GM12878 (cell line): ENCODE data around the gene HSP90AA1. TPM values are rescaled to one million over a fixed set of nuclear protein-coding genes. Genes with fewer than 3 reads are reported as not detected.

Source experiments
- ASH2L ChIP-seq: fragments of 300-600, 200-600 bp; sonication (generic); IDR thresholded peaks from 2 replicates; pipeline ENCODE4 v1.6.1; 2017; ENCODE audit warnings: low read depth, mild to moderate bottlenecking, borderline replicate concordance
- BACH1 ChIP-seq: fragments of 450-650 bp; IDR thresholded peaks from 2 replicates; pipeline ENCODE4 v1.6.1; 2017; ENCODE audit warnings: mild to moderate bottlenecking, borderline replicate concordance
- BMI1 ChIP-seq: fragments of 450-650 bp; IDR thresholded peaks from 2 replicates; pipeline ENCODE4 v1.6.1; 2016; ENCODE audit warnings: mild to moderate bottlenecking, moderate library complexity, borderline replicate concordance
- CBFB ChIP-seq: IDR thresholded peaks from 2 replicates; pipeline ENCODE4 v1.6.1; 2016; ENCODE audit warnings: antibody characterized with exemption, low read depth
- CHD1 ChIP-seq: IDR thresholded peaks from 2 replicates; pipeline ENCODE4 v1.6.1; 2012; ENCODE audit warnings: low read depth, low read length, improper control_type of control experiment
- CREM ChIP-seq: IDR thresholded peaks from 2 replicates; pipeline ENCODE4 v1.6.1; 2014; ENCODE audit warnings: antibody characterized with exemption, low read depth
- E2F4 ChIP-seq: IDR thresholded peaks from 2 replicates; pipeline ENCODE4 v1.6.1; 2012; ENCODE audit warnings: low read depth, low read length, improper control_type of control experiment
- EED ChIP-seq: sonication (generic); IDR thresholded peaks from 2 replicates; pipeline ENCODE4 v1.6.1; 2016; ENCODE audit warnings: antibody characterized with exemption, low read depth
- EP300 ChIP-seq, 2 experiments: fragments of 150-350 bp in 1 of 2; IDR thresholded peaks; 2 replicates each; pipeline ENCODE4 v1.6.1; 2011 to 2012; ENCODE audit warnings: low read depth in 2 of 2, low read length in 2 of 2, borderline replicate concordance in 1 of 2, improper control_type of control experiment in 1 of 2, inconsistent platforms in 1 of 2; ENCODE audit not compliant: control insufficient read depth in 1 of 2
- MTA2 ChIP-seq: fragments of 450-650 bp; IDR thresholded peaks from 2 replicates; pipeline ENCODE4 v1.6.1; 2016; ENCODE audit warnings: low read depth, mild to moderate bottlenecking, moderate library complexity
- MYC ChIP-seq: IDR thresholded peaks from 2 replicates; pipeline ENCODE4 v1.6.1; 2011; ENCODE audit warnings: mild to moderate bottlenecking, low read length, moderate library complexity, inconsistent platforms; ENCODE audit not compliant: insufficient read depth, insufficient replicate concordance, insufficient read length, severe bottlenecking
- NR2C1 ChIP-seq: fragments of 450-650 bp; IDR thresholded peaks from 2 replicates; pipeline ENCODE4 v1.6.1; 2017; ENCODE audit warnings: antibody characterized with exemption, mild to moderate bottlenecking, moderate library complexity
- PML ChIP-seq: IDR thresholded peaks from 2 replicates; pipeline ENCODE4 v1.6.1; 2012; ENCODE audit warnings: low read length, inconsistent platforms
- POLR2AphosphoS5 ChIP-seq: IDR thresholded peaks from 2 replicates; pipeline ENCODE4 v1.6.1; 2011; ENCODE audit warnings: mild to moderate bottlenecking, low read length, inconsistent platforms
- SMAD5 ChIP-seq: IDR thresholded peaks from 2 replicates; pipeline ENCODE4 v1.6.1; 2016; ENCODE audit warnings: antibody characterized with exemption, low read depth
- SRF ChIP-seq, 2 experiments: IDR thresholded peaks; 2 replicates each; pipeline ENCODE4 v1.6.1; 2011; ENCODE audit warnings: low read depth in 2 of 2, low read length in 2 of 2, mild to moderate bottlenecking in 1 of 2, moderate library complexity in 1 of 2
- TCF12 ChIP-seq: IDR thresholded peaks from 2 replicates; pipeline ENCODE4 v1.6.1; 2011; ENCODE audit warnings: low read depth, mild to moderate bottlenecking, low read length
- TCF3 ChIP-seq: IDR thresholded peaks from 2 replicates; pipeline ENCODE4 v1.6.1; 2012; ENCODE audit warnings: low read depth, mild to moderate bottlenecking, low read length, borderline replicate concordance; ENCODE audit not compliant: insufficient read depth
- ZNF217 ChIP-seq: fragments of 450-650 bp; IDR thresholded peaks from 2 replicates; pipeline ENCODE4 v1.6.1; 2017; ENCODE audit warnings: antibody characterized with exemption, mild to moderate bottlenecking
- polyA plus RNA-seq, 11 experiments: library from polyadenylated mRNA; depleted of rRNA in 4 of 11; unstranded in 6 of 11; stranded (reverse) in 5 of 11; fragments of >200 nt; fragmentation: Nextera tagmentation in 4 of 11; fragmentation: Illumina TruSeq in 1 of 11; extraction: Ambion mirVana in 4 of 11; extraction: Trizol in 1 of 11; gene quantifications; 1 replicate in 1 of 11; 2 replicates in 10 of 11; pipeline versions ENCODE4 v1.2.1 to v1.2.3, GENCODE V29; 2011 to 2016; ENCODE audit warnings: inconsistent platforms in 2 of 11, missing spikeins in 2 of 11, low read depth in 1 of 11
- total RNA-seq, 4 experiments: library from RNA; depleted of rRNA in 3 of 4; stranded (reverse); fragments of >200 nt in 3 of 4; fragmentation: Illumina TruSeq in 1 of 4; extraction: Trizol in 1 of 4; gene quantifications; 2 replicates each; pipeline versions ENCODE4 v1.2.1 to v1.2.3, GENCODE V29; 2013 to 2021
- TF ChIP-seq, protein P1 (sequence below), 3 experiments: IDR thresholded peaks in 2 of 3; conservative IDR thresholded peaks in 1 of 3; 2 replicates each; pipeline ENCODE4 v1.5.1; 2011; ENCODE audit warnings: low read depth in 3 of 3, low read length in 3 of 3, mild to moderate bottlenecking in 3 of 3, control low read depth in 2 of 3, moderate library complexity in 2 of 3, inconsistent platforms in 1 of 3, mixed read lengths in 1 of 3; ENCODE audit not compliant: control insufficient read depth in 2 of 3, insufficient read depth in 1 of 3; ENCODE audit errors: extremely low read depth in 1 of 3
- TF ChIP-seq, protein P2 (sequence below): fragments of 450-650 bp; formaldehyde crosslinking; IDR thresholded peaks from 2 replicates; pipeline ENCODE4 v1.5.0; 2022; ENCODE audit warnings: mild to moderate bottlenecking, missing genetic modification characterization
- TF ChIP-seq, protein P3 (sequence below): fragments of 450-650 bp; IDR thresholded peaks from 2 replicates; pipeline ENCODE4 v1.6.1; 2016; ENCODE audit warnings: mild to moderate bottlenecking

Gene HSP90AA1
- total and polyA plus RNA-seq, 10 of the 15 experiments (the other 5 are each of a cell fraction or from before 2014, with no cell fraction given): 262 to 1,315 (median 635) TPM

DNA sequence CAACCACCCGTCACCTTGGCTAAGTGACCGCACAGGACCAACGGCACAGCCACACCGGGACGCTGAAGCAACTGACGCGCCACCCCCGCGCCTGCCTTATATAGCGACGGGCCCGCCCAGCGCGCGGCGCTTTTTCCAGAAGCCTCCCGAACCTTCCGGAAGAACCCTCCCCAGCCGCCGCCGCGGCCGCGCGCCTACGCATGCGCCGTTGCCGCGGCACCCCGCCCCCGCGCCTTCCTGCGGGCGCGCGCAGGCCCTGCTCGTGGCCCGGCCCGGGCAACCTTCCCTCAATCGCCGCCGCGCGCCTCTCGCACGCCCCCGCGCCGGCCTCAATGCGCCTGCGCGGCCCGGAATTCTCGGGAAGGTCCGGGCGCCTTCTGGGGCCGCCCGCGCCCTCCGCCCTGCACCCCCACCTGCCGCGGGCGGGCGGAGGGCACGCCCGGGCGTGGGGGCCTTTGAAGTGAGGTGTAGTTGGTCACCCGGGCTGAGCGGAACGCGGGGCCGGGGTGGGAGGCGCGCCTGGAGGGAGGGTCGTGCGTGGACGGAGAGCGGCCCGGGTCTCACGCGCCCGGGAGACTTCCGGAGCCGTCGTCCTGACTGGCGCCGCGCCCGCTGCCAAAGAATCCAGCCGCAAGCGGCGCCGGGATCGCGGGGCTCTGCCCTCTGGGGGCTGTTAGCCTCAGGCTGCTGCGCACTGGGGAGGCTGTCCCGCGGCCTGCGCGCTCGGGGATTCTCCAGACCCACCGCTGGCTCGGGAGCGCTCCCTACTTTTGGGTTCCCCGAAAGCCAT lies at the start of gene HSP90AA1 (continued):
- TF ChIP-seq ZNF217 (0 out of 2 replicates have a peak, but pooled peaks have one; percentile 62), SMAD5 (peak; percentile 97), EED (peak; percentile 42; the same call in 1 of the 2 replicates), ASH2L (no peak), CHD1 (0 out of 2 replicates have a peak, but pooled peaks have one; percentile 62), CBFB (peak; percentile 86), NR2C1 (0 out of 2 replicates have a peak, but pooled peaks have one; percentile 30), MYC (no peak), CREM (peak; percentile 68; the same call in 1 of the 2 replicates), POLR2AphosphoS5 (peak; percentile 99), E2F4 (peak; percentile 53; the same call in 1 of the 2 replicates), MTA2 (no peak), TCF3 (peak; percentile 92), BMI1 (no peak), PML (peak; percentile 90), TCF12 (peak; percentile 64; the same call in 1 of the 2 replicates), EP300 (IDR thresholded peaks at IDR 0.05; ENCODE audit: borderline replicate concordance in 1 of 2, control insufficient read depth in 1 of 2, low read depth in 2 of 2, low read length in 2 of 2) (peak in 1 of 2 experiments; percentile 97; a peak in 1 of 4 replicates), BACH1 (peak; percentile 74; the same call in 1 of the 2 replicates), SRF (IDR thresholded peaks at IDR 0.05; ENCODE audit: low read depth in 2 of 2, low read length in 2 of 2) (peak; percentile 79 to 91)
- TF ChIP-seq, protein P1, sequence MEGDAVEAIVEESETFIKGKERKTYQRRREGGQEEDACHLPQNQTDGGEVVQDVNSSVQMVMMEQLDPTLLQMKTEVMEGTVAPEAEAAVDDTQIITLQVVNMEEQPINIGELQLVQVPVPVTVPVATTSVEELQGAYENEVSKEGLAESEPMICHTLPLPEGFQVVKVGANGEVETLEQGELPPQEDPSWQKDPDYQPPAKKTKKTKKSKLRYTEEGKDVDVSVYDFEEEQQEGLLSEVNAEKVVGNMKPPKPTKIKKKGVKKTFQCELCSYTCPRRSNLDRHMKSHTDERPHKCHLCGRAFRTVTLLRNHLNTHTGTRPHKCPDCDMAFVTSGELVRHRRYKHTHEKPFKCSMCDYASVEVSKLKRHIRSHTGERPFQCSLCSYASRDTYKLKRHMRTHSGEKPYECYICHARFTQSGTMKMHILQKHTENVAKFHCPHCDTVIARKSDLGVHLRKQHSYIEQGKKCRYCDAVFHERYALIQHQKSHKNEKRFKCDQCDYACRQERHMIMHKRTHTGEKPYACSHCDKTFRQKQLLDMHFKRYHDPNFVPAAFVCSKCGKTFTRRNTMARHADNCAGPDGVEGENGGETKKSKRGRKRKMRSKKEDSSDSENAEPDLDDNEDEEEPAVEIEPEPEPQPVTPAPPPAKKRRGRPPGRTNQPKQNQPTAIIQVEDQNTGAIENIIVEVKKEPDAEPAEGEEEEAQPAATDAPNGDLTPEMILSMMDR (IDR thresholded peaks at IDR 0.05 in 2 of 3, conservative IDR thresholded peaks at IDR 0.05 in 1 of 3; ENCODE audit: control insufficient read depth in 2 of 3, extremely low read depth in 1 of 3, insufficient read depth in 1 of 3, low read depth in 3 of 3, low read length in 3 of 3): 0 out of 6 replicates have a peak, but pooled peaks of 1 of the 3 experiments have one; percentile 15
- TF ChIP-seq, protein P2, sequence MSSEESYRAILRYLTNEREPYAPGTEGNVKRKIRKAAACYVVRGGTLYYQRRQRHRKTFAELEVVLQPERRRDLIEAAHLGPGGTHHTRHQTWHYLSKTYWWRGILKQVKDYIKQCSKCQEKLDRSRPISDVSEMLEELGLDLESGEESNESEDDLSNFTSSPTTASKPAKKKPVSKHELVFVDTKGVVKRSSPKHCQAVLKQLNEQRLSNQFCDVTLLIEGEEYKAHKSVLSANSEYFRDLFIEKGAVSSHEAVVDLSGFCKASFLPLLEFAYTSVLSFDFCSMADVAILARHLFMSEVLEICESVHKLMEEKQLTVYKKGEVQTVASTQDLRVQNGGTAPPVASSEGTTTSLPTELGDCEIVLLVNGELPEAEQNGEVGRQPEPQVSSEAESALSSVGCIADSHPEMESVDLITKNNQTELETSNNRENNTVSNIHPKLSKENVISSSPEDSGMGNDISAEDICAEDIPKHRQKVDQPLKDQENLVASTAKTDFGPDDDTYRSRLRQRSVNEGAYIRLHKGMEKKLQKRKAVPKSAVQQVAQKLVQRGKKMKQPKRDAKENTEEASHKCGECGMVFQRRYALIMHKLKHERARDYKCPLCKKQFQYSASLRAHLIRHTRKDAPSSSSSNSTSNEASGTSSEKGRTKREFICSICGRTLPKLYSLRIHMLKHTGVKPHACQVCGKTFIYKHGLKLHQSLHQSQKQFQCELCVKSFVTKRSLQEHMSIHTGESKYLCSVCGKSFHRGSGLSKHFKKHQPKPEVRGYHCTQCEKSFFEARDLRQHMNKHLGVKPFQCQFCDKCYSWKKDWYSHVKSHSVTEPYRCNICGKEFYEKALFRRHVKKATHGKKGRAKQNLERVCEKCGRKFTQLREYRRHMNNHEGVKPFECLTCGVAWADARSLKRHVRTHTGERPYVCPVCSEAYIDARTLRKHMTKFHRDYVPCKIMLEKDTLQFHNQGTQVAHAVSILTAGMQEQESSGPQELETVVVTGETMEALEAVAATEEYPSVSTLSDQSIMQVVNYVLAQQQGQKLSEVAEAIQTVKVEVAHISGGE (CRISPR knock-in tag): peak; percentile 10; the same call in 1 of the 2 replicates
- TF ChIP-seq, protein P3, sequence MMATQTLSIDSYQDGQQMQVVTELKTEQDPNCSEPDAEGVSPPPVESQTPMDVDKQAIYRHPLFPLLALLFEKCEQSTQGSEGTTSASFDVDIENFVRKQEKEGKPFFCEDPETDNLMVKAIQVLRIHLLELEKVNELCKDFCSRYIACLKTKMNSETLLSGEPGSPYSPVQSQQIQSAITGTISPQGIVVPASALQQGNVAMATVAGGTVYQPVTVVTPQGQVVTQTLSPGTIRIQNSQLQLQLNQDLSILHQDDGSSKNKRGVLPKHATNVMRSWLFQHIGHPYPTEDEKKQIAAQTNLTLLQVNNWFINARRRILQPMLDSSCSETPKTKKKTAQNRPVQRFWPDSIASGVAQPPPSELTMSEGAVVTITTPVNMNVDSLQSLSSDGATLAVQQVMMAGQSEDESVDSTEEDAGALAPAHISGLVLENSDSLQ: peak; percentile 18; the same call in 1 of the 2 replicates
